Aortic smooth muscle cell (primary cell): ENCODE data around the gene TRNT1. TPM values are rescaled to one million over a fixed set of nuclear protein-coding genes. Genes with fewer than 3 reads are reported as not detected.

ENCODE experiments used
- total RNA-seq: library from RNA; depleted of rRNA; stranded (reverse); fragments of >200 nt; gene quantifications from 2 replicates; pipeline ENCODE4 v1.2.3, GENCODE V29; 2014

TRNT1 gene
- total RNA-seq: 26.5 and 31.0 TPM in 2 replicates

GRCh38 chr3:3126477-3127431 is at the start of gene TRNT1:
Gene TRNT1 (plus strand): TSS chr3:3126940. CDS start chr3:3129041, 2,101 bp downstream.

GRCh38 chr3:3110299-3110630 is 16.5 kb upstream of the TRNT1 start, which contains the start of gene IL5RA:
Gene IL5RA (minus strand): TSS chr3:3110374. CDS start chr3:3104984, 5,390 bp downstream.

GRCh38 chr3:3179407-3180094 is 52.8 kb downstream of the TRNT1 start, which contains the start of gene CRBN:
Gene CRBN (minus strand): TSS chr3:3179691. CDS start chr3:3179687, 4 bp downstream.

Other genes with a start within 250 kb of the TRNT1 start
- gene IL5RA, start 16.6 kb upstream of the TRNT1 start, total RNA-seq: not detected in 2 replicates
- 61.0 and 70.8 TPM in 2 replicates for gene CRBN, start 52.8 kb downstream of the TRNT1 start, total RNA-seq